Endothelial cell of umbilical vein (primary cell): Measurements from ENCODE around the gene SIX6. TPM values are rescaled to one million over a fixed set of nuclear protein-coding genes. Genes with fewer than 3 reads are reported as not detected.

ENCODE experiments used
- BruUV-seq: library from RNA; stranded (reverse); fragments of 400-500 nt; replicated peaks from 2 replicates; lab custom pipeline; 2021; lab: Mats Ljungman, UMichigan
- CTCF ChIA-PET: fragments of 300-600, 350-600 bp; sonication (Branson Sonifier 250); formaldehyde crosslinking; loops from one replicate; lab custom pipeline; 2021; ENCODE audit warnings: antibody characterized with exemption, inconsistent platforms; lab: Charles Lee
- POLR2A ChIA-PET: fragments of 300-600, 350-600 bp; sonication (Branson Sonifier 250); formaldehyde crosslinking; loops from one replicate; lab custom pipeline; 2021; ENCODE audit warnings: antibody characterized with exemption, inconsistent platforms; lab: Charles Lee
- DNase-seq: peaks from one replicate; pipeline ENCODE4 v3.0.0-alpha.2; 2011; ENCODE audit warnings: low read depth, low spot score
- FAIRE-seq: peaks from 2 replicates; lab custom pipeline; 2011; peaks lifted over from hg19 to GRCh38; lab: Jason Lieb, UNC
- H2AFZ ChIP-seq: 2 replicates; pipeline ENCODE4 v1.6.0; 2012; ENCODE audit warnings: low read depth, low read length, control low read depth, inconsistent platforms
- H3K27ac ChIP-seq: 2 replicates; pipeline ENCODE4 v1.5.1; 2011; ENCODE audit warnings: low read depth, mild to moderate bottlenecking, control low read depth, low read length, moderate library complexity; ENCODE audit not compliant: insufficient read depth
- H3K27me3 ChIP-seq, 2 experiments: 2 replicates each; pipeline versions ENCODE4 v1.6.0 to v1.6.1; 2011; ENCODE audit warnings: low read length in 2 of 2, mixed read lengths in 1 of 2; ENCODE audit not compliant: control insufficient read depth in 2 of 2, insufficient read depth in 2 of 2
- H3K36me3 ChIP-seq, 2 experiments: 2 replicates in 1 of 2; 3 replicates in 1 of 2; pipeline ENCODE4 v1.5.1; 2011; ENCODE audit warnings: low read length in 2 of 2, mild to moderate bottlenecking in 1 of 2, moderate library complexity in 1 of 2; ENCODE audit not compliant: control insufficient read depth in 2 of 2, insufficient read depth in 2 of 2; ENCODE audit errors: extremely low read depth in 1 of 2
- H3K4me1 ChIP-seq: 3 replicates; pipeline ENCODE4 v1.5.1; 2011; ENCODE audit warnings: mild to moderate bottlenecking, low read length; ENCODE audit not compliant: control insufficient read depth, insufficient read depth; ENCODE audit errors: extremely low read depth
- H3K4me2 ChIP-seq: 2 replicates; pipeline ENCODE4 v1.6.1; 2011; ENCODE audit warnings: low read length, control low read depth, mixed read lengths; ENCODE audit not compliant: insufficient read depth
- H3K4me3 ChIP-seq, 3 experiments: fragments of 200-600 bp in 1 of 3; sonication (generic), shearing (Covaris generic) in 1 of 3; replicated peaks in 1 of 3; 2 replicates each; pipeline ENCODE4 v1.5.1; 2011 to 2016; ENCODE audit warnings: control low read depth in 3 of 3, low read length in 3 of 3, mild to moderate bottlenecking in 2 of 3, inconsistent platforms in 1 of 3, low read depth in 1 of 3, moderate library complexity in 1 of 3; ENCODE audit not compliant: insufficient read depth in 1 of 3
- H3K79me2 ChIP-seq: 2 replicates; pipeline ENCODE4 v1.6.0; 2012; ENCODE audit warnings: low read length, inconsistent platforms; ENCODE audit not compliant: control insufficient read depth, insufficient read depth
- H3K9ac ChIP-seq: replicated peaks from 2 replicates; pipeline ENCODE3; 2011; ENCODE audit warnings: low read length, control low read depth; ENCODE audit not compliant: insufficient read depth; ENCODE audit errors: extremely low read depth
- H3K9me1 ChIP-seq: replicated peaks from 3 replicates; pipeline ENCODE4 v1.6.0; 2011; ENCODE audit warnings: mild to moderate bottlenecking, low read length; ENCODE audit not compliant: control insufficient read depth, insufficient read depth; ENCODE audit errors: extremely low read depth
- H3K9me3 ChIP-seq: replicated peaks from 2 replicates; pipeline ENCODE4 v1.5.1; 2012; ENCODE audit warnings: low read length, inconsistent platforms; ENCODE audit not compliant: control insufficient read depth, insufficient read depth
- H4K20me1 ChIP-seq: replicated peaks from 2 replicates; pipeline ENCODE3; 2011; ENCODE audit warnings: mild to moderate bottlenecking, low read length; ENCODE audit not compliant: control insufficient read depth, insufficient read depth; ENCODE audit errors: extremely low read depth
- CTCF ChIP-seq, 2 donors: IDR thresholded peaks; 1 replicate in 1 of 2; 2 replicates in 1 of 2; pipeline ENCODE4 v1.5.1; 2011; ENCODE audit warnings: low read length in 2 of 2, mild to moderate bottlenecking in 2 of 2, moderate library complexity in 2 of 2, control low read depth in 1 of 2, inconsistent platforms in 1 of 2, low read depth in 1 of 2; ENCODE audit not compliant: insufficient read depth in 1 of 2; ENCODE audit errors: extremely low read depth in 1 of 2
- EZH2 ChIP-seq: IDR thresholded peaks from 2 replicates; pipeline ENCODE4 v1.6.1; 2012; ENCODE audit warnings: borderline replicate concordance, low read depth, mild to moderate bottlenecking, moderate library complexity, low read length, inconsistent platforms; ENCODE audit not compliant: severe bottlenecking
- FOS ChIP-seq: IDR thresholded peaks from 2 replicates; pipeline ENCODE4 v1.6.1; 2011; ENCODE audit warnings: mild to moderate bottlenecking, low read length, moderate library complexity, borderline replicate concordance; ENCODE audit not compliant: insufficient read depth
- GATA2 ChIP-seq: IDR thresholded peaks from 2 replicates; pipeline ENCODE4 v1.7.0; 2011; ENCODE audit warnings: low read depth, mild to moderate bottlenecking, moderate library complexity, mixed read lengths, low read length; ENCODE audit not compliant: insufficient read length, insufficient read depth
- JUN ChIP-seq: IDR thresholded peaks from 2 replicates; pipeline ENCODE4 v1.6.1; 2011; ENCODE audit warnings: borderline replicate concordance, low read depth; ENCODE audit not compliant: insufficient read length, insufficient read depth
- MAX ChIP-seq: IDR thresholded peaks from 2 replicates; pipeline ENCODE4 v1.6.1; 2011; ENCODE audit not compliant: insufficient read depth, insufficient read length
- MYC ChIP-seq: IDR thresholded peaks from one replicate; pipeline ENCODE4 v1.6.1; 2011; ENCODE audit warnings: mild to moderate bottlenecking, low read depth, low read length
- POLR2A ChIP-seq: IDR thresholded peaks from 2 replicates; pipeline ENCODE4 v1.6.1; 2012; ENCODE audit warnings: low read depth, mild to moderate bottlenecking, control low read depth, low read length
- POLR2AphosphoS5 ChIP-seq: IDR thresholded peaks from 2 replicates; pipeline ENCODE4 v1.6.1; 2012; ENCODE audit warnings: low read depth, mild to moderate bottlenecking, control low read depth, low read length, moderate library complexity; ENCODE audit not compliant: insufficient read depth
- dilution Hi-C: fragments of 300-500 bp; cut with MboI; formaldehyde crosslinking; loops from one replicate; pipeline ENCODE4 v1.15.0; 2019; ENCODE audit warnings: low sequenced_read_pairs; ENCODE audit not compliant: extremely low pct_ligation_motif_present
- intact Hi-C: fragments of 100-400 bp; cut with micrococcal nuclease; formaldehyde crosslinking; loops from one replicate; pipeline ENCODE4 v1.10.0; 2022
- polyA plus RNA-seq, 4 experiments: library from polyadenylated mRNA; depleted of rRNA in 3 of 4; stranded (reverse) in 3 of 4; unstranded in 1 of 4; fragments of >200 nt; gene quantifications; 2 replicates each; pipeline versions ENCODE4 v1.2.1 to v1.2.3, GENCODE V29; 2011 to 2012; ENCODE audit warnings: missing spikeins in 1 of 4
- total RNA-seq: library from RNA; stranded (reverse); gene quantifications from 2 replicates; pipeline ENCODE4 v1.2.3, GENCODE V29; 2021

The SIX6 gene
- total and polyA plus RNA-seq, 2 donors (not counting 3 experiments of a cell fraction or from before 2014, with no cell fraction given), result not detected

- ChIA-PET CTCF (interaction anchor here (1.2 kb wide), 1 partner anchor 9 kb away, joined by 3 read pairs; no protein-coding TSS in a partner anchor), POLR2A (no interaction called here)
- H3K9me1 ChIP-seq, result no peaks in the 10 kb centered on the region
- TF ChIP-seq MYC (no peak), JUN (no peak), MAX (no peak), FOS (no peak), EZH2 (no peak), CTCF (IDR thresholded peaks at IDR 0.05; ENCODE audit: extremely low read depth in 1 of 2, insufficient read depth in 1 of 2, low read depth in 1 of 2, low read length in 2 of 2) (no peak), GATA2 (no peak), POLR2AphosphoS5 (no peak), POLR2A (no peak)
- H3K4me3 ChIP-seq, result no peak overlapping the region
- DNase-seq (no peak), FAIRE-seq (no peak)
- dilution Hi-C loops, result no loop called here
- no peaks in the 10 kb centered on the region for H3K79me2 ChIP-seq
- no TSS peak for BruUV-seq
- no peak overlapping the region for H3K4me2 ChIP-seq
- no peaks in the 10 kb centered on the region for H3K4me1 ChIP-seq
- no peak overlapping the region for H3K9ac ChIP-seq
- no peaks in the 10 kb centered on the region for H3K36me3 ChIP-seq
- no peak overlapping the region for H3K27ac ChIP-seq
- no peaks in the 10 kb centered on the region for H4K20me1 ChIP-seq
- no peaks in the 10 kb centered on the region for H3K9me3 ChIP-seq
- H3K27me3 ChIP-seq, result peaks cover 4 to 5% of the 10 kb centered on the region in 2 experiments
- no peak overlapping the region for H2AFZ ChIP-seq
- intact Hi-C loops, result no loop called here
These were observed 44.9 kb downstream of the SIX6 start for GRCh38 chr14:60553808-60554207.
